ENCODE results near the gene NCOA7.

GRCh38 chr6:125913145-125913544 lies 122.4 kb downstream of the NCOA7 start:
- TF ChIP-seq CEBPB (IDR thresholded peaks at IDR 0.05; ENCODE audit: low read depth) (no peak), YY1 (IDR thresholded peaks at IDR 0.05; ENCODE audit: extremely low read depth, insufficient replicate concordance, low read depth, low read length) (no peak), EZH2 (IDR thresholded peaks at IDR 0.05) (no peak), REST (IDR thresholded peaks at IDR 0.05; ENCODE audit: low read depth) (no peak), CTCF (IDR thresholded peaks at IDR 0.05 in 2 of 3, conservative IDR thresholded peaks at IDR 0.05 in 1 of 3; ENCODE audit: borderline replicate concordance in 1 of 3, insufficient read depth in 1 of 3, low read depth in 2 of 3, low read length in 2 of 3) (no peak), ZBTB33 (IDR thresholded peaks at IDR 0.05; ENCODE audit: extremely low read depth, insufficient replicate concordance, low read length) (no peak), RAD21 (IDR thresholded peaks at IDR 0.05; ENCODE audit: low read depth) (no peak), ZNF274 (IDR thresholded peaks at IDR 0.05; ENCODE audit: low read depth, low read length) (no peak), EZH2phosphoT487 (IDR thresholded peaks at IDR 0.05; ENCODE audit: borderline replicate concordance) (no peak), SRF (IDR thresholded peaks at IDR 0.05; ENCODE audit: low read depth) (no peak), SP1 (IDR thresholded peaks at IDR 0.05; ENCODE audit: low read depth) (no peak), POLR2A (IDR thresholded peaks at IDR 0.05; ENCODE audit: borderline replicate concordance, extremely low read depth, insufficient read depth, insufficient read length) (no peak), SIN3A (IDR thresholded peaks at IDR 0.05; ENCODE audit: low read depth) (no peak)
